Kidney (tissue), 14 donors: ENCODE data around the gene RREB1. TPM values are rescaled to one million over a fixed set of nuclear protein-coding genes. Genes with fewer than 3 reads are reported as not detected.

Experiments used
- DNase-seq, 5 donors: peaks; one replicate each; pipeline ENCODE4 v3.0.0-alpha.2; 2013 to 2020
- FAIRE-seq: peaks from 2 replicates; lab custom pipeline; 2012; peaks lifted over from hg19 to GRCh38; lab: Jason Lieb, UNC
- H3K27ac ChIP-seq, 2 donors: one replicate each; pipeline ENCODE4 v1.7.0; 2013; ENCODE audit warnings: low read depth in 2 of 2, low read length in 2 of 2, inconsistent platforms in 1 of 2
- H3K27me3 ChIP-seq: one replicate; pipeline ENCODE4 v1.7.1; 2013; ENCODE audit warnings: low read length, inconsistent platforms; ENCODE audit not compliant: control insufficient read depth, insufficient read depth
- H3K36me3 ChIP-seq, 3 donors: one replicate each; pipeline versions ENCODE4 v1.7.0 to v1.7.1; 2013; ENCODE audit warnings: low read length in 3 of 3, control low read depth in 1 of 3, inconsistent platforms in 1 of 3; ENCODE audit not compliant: insufficient read depth in 3 of 3, control insufficient read depth in 2 of 3
- H3K4me1 ChIP-seq, 3 donors: one replicate each; pipeline versions ENCODE4 v1.7.0 to v1.7.1; 2013; ENCODE audit warnings: low read length in 3 of 3, inconsistent platforms in 1 of 3, low read depth in 1 of 3; ENCODE audit not compliant: control insufficient read depth in 2 of 3, insufficient read depth in 2 of 3
- H3K4me3 ChIP-seq, 3 donors: one replicate each; pipeline versions ENCODE4 v1.7.0 to v1.8.1; 2013; ENCODE audit warnings: low read length in 3 of 3, control low read depth in 1 of 3, inconsistent platforms in 1 of 3
- H3K9ac ChIP-seq, 3 donors: one replicate each; pipeline versions ENCODE4 v1.7.0 to v1.7.1; 2013; ENCODE audit warnings: low read length in 3 of 3, control low read depth in 1 of 3, inconsistent platforms in 1 of 3
- H3K9me3 ChIP-seq, 3 donors: one replicate each; pipeline versions ENCODE4 v1.7.0 to v1.7.1; 2013; ENCODE audit warnings: low read length in 3 of 3, control low read depth in 1 of 3, inconsistent platforms in 1 of 3; ENCODE audit not compliant: control insufficient read depth in 2 of 3, insufficient read depth in 1 of 3
- intact Hi-C: fragments of 100-400 bp; cut with DNase I; formaldehyde crosslinking; loops from one replicate; pipeline ENCODE4 v1.11.1; 2022
- polyA plus RNA-seq: library from polyadenylated mRNA; stranded (reverse); fragments of 350-450 nt; fragmentation: Illumina TruSeq; extraction: RNeasy Lipid Tissue Mini Kit (QIAGEN cat#74804); gene quantifications from one replicate; pipeline ENCODE4 v1.2.3, GENCODE V29; 2014; ENCODE audit warnings: low read depth, low replicate concordance; ENCODE audit not compliant: insufficient read depth
- total RNA-seq: library from RNA; stranded (reverse); fragmentation: NEBNext Ultra II Directional; extraction: Animal tissue kit (Norgen Biotek cat#: 25700); gene quantifications from one replicate; pipeline ENCODE4 v1.2.1, GENCODE V29; 2021
- TF ChIP-seq, protein P1 (sequence below): IDR thresholded peaks from 3 replicates; pipeline ENCODE4 v1.5.1; 2012; ENCODE audit warnings: mild to moderate bottlenecking, moderate library complexity, borderline replicate concordance; ENCODE audit not compliant: insufficient read depth; ENCODE audit errors: extremely low read depth
- donor health status: control.
- donor health status: control.
- donor health status: control.
- donor health status: control.
- donor health status: control.
- donor health status: DM: yes; HTN: yes; CAD: no.
- donor health status: Normal renal cell carcinoma (clear cell type).

Gene RREB1
- total and polyA plus RNA-seq, 2 donors from 2014 or later: 5.9 to 56.5 TPM

DNA sequence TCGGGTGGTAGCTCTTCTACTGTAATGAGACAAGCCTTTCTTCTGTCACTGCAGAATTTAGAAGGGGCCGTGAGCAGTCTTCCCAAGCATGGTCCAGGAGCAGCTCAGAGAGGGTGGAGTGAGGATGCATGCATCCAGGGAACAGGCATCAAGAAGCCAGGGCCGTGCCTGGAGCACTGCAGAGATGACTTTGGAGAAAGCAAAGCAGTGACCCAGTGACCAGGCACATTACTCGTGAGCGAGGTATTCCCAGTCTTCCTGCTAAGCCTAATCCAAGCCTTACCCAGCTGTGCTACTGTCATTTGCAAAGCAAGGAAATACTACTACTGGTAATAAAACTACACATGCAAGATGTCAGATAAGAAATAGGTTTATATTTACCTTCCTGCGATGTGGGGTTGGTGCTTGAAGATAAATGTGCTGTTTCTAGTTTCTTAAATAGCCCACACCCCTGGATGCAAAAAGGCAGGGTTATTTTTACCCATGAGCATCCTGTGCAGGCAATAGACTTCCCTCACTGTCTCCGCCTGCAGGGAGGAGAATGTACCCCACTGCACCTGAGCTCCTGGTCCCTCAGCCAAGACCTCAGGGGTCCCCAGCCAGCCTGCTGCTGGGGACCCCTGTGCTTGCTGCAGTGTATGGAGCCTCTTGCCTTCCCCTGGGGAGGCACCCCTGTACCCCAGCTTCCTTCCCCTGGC is 142.3 kb downstream of the RREB1 start:
- intact Hi-C loops: no loop called here
- TF ChIP-seq, protein P1, sequence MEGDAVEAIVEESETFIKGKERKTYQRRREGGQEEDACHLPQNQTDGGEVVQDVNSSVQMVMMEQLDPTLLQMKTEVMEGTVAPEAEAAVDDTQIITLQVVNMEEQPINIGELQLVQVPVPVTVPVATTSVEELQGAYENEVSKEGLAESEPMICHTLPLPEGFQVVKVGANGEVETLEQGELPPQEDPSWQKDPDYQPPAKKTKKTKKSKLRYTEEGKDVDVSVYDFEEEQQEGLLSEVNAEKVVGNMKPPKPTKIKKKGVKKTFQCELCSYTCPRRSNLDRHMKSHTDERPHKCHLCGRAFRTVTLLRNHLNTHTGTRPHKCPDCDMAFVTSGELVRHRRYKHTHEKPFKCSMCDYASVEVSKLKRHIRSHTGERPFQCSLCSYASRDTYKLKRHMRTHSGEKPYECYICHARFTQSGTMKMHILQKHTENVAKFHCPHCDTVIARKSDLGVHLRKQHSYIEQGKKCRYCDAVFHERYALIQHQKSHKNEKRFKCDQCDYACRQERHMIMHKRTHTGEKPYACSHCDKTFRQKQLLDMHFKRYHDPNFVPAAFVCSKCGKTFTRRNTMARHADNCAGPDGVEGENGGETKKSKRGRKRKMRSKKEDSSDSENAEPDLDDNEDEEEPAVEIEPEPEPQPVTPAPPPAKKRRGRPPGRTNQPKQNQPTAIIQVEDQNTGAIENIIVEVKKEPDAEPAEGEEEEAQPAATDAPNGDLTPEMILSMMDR: no peak
- no peak overlapping the region for H3K9ac ChIP-seq
- H3K4me3 ChIP-seq: no peak overlapping the region
- H3K4me1 ChIP-seq: peaks cover 0 to 4% (median 0%) of the 10 kb centered on the region in 3 donors
- H3K36me3 ChIP-seq: peaks cover 2 to 30% (median 14%) of the 10 kb centered on the region in 3 donors
- H3K9me3 ChIP-seq: no peaks in the 10 kb centered on the region
- DNase-seq: no peak
- no peaks in the 10 kb centered on the region for H3K27me3 ChIP-seq
- H3K27ac ChIP-seq: no peak overlapping the region
- FAIRE-seq: no peak

DNA sequence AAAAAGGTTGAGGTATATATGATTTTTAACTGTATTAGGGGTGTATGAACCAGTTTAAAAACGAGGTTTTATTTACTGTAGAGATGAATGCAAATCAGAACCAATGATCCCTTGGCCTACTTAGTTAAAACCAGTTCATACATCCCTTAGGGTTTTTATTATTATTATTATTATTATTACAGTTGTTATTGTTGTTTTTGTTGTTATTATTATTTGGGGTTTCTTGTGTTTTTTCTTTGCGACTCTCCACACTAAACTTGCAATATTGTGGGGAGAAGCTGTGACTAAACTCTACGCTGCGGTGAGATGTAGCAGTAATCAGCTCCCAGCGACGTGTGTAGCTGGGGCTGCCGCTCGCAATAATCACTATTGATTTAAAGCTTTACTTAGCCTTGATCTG is 143.1 kb downstream of the RREB1 start:
- FAIRE-seq (no peak), DNase-seq (no peak)
- H3K9ac ChIP-seq: no peak overlapping the region
- intact Hi-C loops: no loop called here
- H3K4me1 ChIP-seq: peaks cover 0 to 6% (median 0%) of the 10 kb centered on the region in 3 donors
- no peaks in the 10 kb centered on the region for H3K27me3 ChIP-seq
- TF ChIP-seq, protein P1: no peak
- H3K36me3 ChIP-seq: peaks cover 2 to 30% (median 14%) of the 10 kb centered on the region in 3 donors
- H3K9me3 ChIP-seq: peaks cover 0 to 4% (median 0%) of the 10 kb centered on the region in 3 donors
- H3K4me3 ChIP-seq: no peak overlapping the region
- no peak overlapping the region for H3K27ac ChIP-seq

DNA sequence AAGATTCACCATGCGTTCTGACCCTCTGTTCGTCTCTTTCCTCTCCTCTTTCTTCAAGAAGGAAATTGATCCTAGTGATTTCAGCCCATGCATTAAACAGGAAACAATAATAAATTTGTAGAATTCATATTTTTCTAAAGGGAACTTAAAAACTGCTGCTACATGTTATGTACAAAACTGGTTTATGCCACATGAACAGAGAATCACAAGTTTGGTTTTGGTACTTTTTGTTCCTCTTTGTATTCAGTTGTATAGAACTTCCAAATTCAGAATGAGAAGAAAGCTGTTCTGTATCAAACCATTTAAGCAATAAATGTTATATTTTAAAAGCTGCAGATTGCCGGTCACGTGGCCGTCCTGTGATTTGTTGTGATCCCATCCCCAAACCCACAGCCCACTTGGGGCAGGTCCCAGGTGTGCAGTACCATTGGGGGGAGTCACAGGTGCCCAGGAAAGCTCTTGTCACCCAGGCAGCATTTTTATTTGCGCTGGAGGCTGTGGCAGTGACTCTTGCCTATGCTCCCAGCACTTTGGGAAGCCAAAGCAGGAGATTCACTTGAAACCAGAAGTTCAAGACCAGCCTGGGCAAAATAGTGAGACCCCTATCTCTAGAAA is 144.0 kb downstream of the RREB1 start:
- Histone ChIP-seq H3K27ac (no peak overlapping the region), H3K9me3 (peaks cover 0 to 10% (median 0%) of the 10 kb centered on the region in 3 donors), H3K27me3 (no peaks in the 10 kb centered on the region), H3K9ac (no peak overlapping the region), H3K36me3 (peaks cover 2 to 30% (median 14%) of the 10 kb centered on the region in 3 donors), H3K4me3 (no peak overlapping the region), H3K4me1 (peaks cover 0 to 6% (median 0%) of the 10 kb centered on the region in 3 donors)
- no peak for FAIRE-seq
- TF ChIP-seq, protein P1: no peak
- peak in 1 of 5 donors; percentile 51 for DNase-seq
- intact Hi-C loops: no loop called here
